Endodermal cell (in vitro differentiated cells): ENCODE data around the gene ARVCF. TPM values are rescaled to one million over a fixed set of nuclear protein-coding genes. Genes with fewer than 3 reads are reported as not detected.

Experiments used
- DNase-seq: peaks from one replicate; pipeline ENCODE4 v3.0.0-alpha.2; 2017
- H3K27ac ChIP-seq: 2 replicates; pipeline ENCODE4 v1.5.1; 2013; ENCODE audit warnings: mild to moderate bottlenecking, low read depth, low read length, moderate library complexity
- H3K27me3 ChIP-seq: 2 replicates; pipeline ENCODE4 v1.6.1; 2013; ENCODE audit warnings: mild to moderate bottlenecking, low read length, moderate library complexity; ENCODE audit not compliant: insufficient read depth, control insufficient read depth, poor library complexity, severe bottlenecking
- H3K36me3 ChIP-seq: 2 replicates; pipeline ENCODE4 v1.7.0; 2013; ENCODE audit warnings: mild to moderate bottlenecking, low read length, moderate library complexity; ENCODE audit not compliant: control insufficient read depth, insufficient read depth
- H3K4me1 ChIP-seq: one replicate; pipeline ENCODE4 v1.7.0; 2013; ENCODE audit warnings: low read length; ENCODE audit not compliant: control insufficient read depth, insufficient read depth
- H3K4me3 ChIP-seq: 2 replicates; pipeline ENCODE4 v1.5.1; 2013; ENCODE audit warnings: mild to moderate bottlenecking, low read length, moderate library complexity
- H3K9ac ChIP-seq: 2 replicates; pipeline ENCODE4 v1.6.1; 2013; ENCODE audit warnings: mild to moderate bottlenecking, low read length, moderate library complexity; ENCODE audit not compliant: poor library complexity, severe bottlenecking; ENCODE audit errors: extremely low read depth
- H3K9me3 ChIP-seq: 2 replicates; pipeline ENCODE4 v1.6.1; 2013; ENCODE audit warnings: mild to moderate bottlenecking, low read length, moderate library complexity; ENCODE audit not compliant: control insufficient read depth
- H3K27ac Mint-ChIP-seq: 2 replicates; pipeline ENCODE4 v1.8.0; 2020; ENCODE audit warnings: mixed read lengths
- H3K27me3 Mint-ChIP-seq: 2 replicates; pipeline ENCODE4 v1.8.0; 2021; ENCODE audit warnings: mild to moderate bottlenecking, mixed read lengths; ENCODE audit not compliant: insufficient read depth
- H3K36me3 Mint-ChIP-seq: 2 replicates; pipeline ENCODE4 v1.8.0; 2020; ENCODE audit warnings: low read depth, mixed read lengths
- H3K4me1 Mint-ChIP-seq: 2 replicates; pipeline ENCODE4 v1.8.0; 2020; ENCODE audit warnings: mixed read lengths
- H3K4me3 Mint-ChIP-seq: 2 replicates; pipeline ENCODE4 v1.8.0; 2020; ENCODE audit warnings: mild to moderate bottlenecking, moderate library complexity, mixed read lengths
- H3K9me3 Mint-ChIP-seq: 2 replicates; pipeline ENCODE4 v1.8.0; 2020; ENCODE audit warnings: mild to moderate bottlenecking, mixed read lengths
- CTCF ChIP-seq: fragments of 200-600 bp; sonication (generic); conservative IDR thresholded peaks from 2 replicates; pipeline ENCODE4 v1.5.0; 2021; ENCODE audit warnings: antibody characterized with exemption, mild to moderate bottlenecking
- WGBS, 2 experiments: methylation state at CpG; one replicate each; pipeline versions ENCODE4 v1.1.5 to v1.1.7; 2013; ENCODE audit warnings: missing lambda C conversion rate in 2 of 2, mixed read lengths in 1 of 2; ENCODE audit not compliant: insufficient coverage in 1 of 2, insufficient read length in 1 of 2; 5-methylcytosine and 5-hydroxymethylcytosine counted together
- total RNA-seq, 2 donors: library from RNA; stranded (reverse); fragmentation: NEBNext Ultra II Directional in 1 of 2; extraction: Animal tissue kit (Norgen Biotek cat#: 25700) in 1 of 2; gene quantifications; 2 replicates in 1 of 2; 3 replicates in 1 of 2; pipeline ENCODE4 v1.2.1, GENCODE V29; 2021

ARVCF gene
- total RNA-seq, 2 donors from 2014 or later, result 48.3 to 61.3 TPM

GRCh38 chr22:20046730-20047129 lies 30.1 kb upstream of the ARVCF start:
- Mint-ChIP-seq H3K36me3 (peaks cover 48% of the 10 kb centered on the region), H3K4me1 (no peaks in the 10 kb centered on the region), H3K27ac (no peak overlapping the region), H3K27me3 (no peaks in the 10 kb centered on the region), H3K9me3 (peaks cover 17% of the 10 kb centered on the region), H3K4me3 (no peak overlapping the region)
- H3K4me3 ChIP-seq, result no peak overlapping the region
- no peaks in the 10 kb centered on the region for H3K4me1 ChIP-seq
- no peak overlapping the region for H3K27ac ChIP-seq
- peaks cover 14% of the 10 kb centered on the region for H3K9me3 ChIP-seq
- no peak overlapping the region for H3K9ac ChIP-seq
- H3K27me3 ChIP-seq, result no peaks in the 10 kb centered on the region
- 89 to 100% methylated on average over 1 of the region's 4 CpGs for WGBS, 2 experiments
- no peak for TF ChIP-seq CTCF
- peaks cover 10% of the 10 kb centered on the region for H3K36me3 ChIP-seq
- DNase-seq, result no peak

- H3K27me3 ChIP-seq, result no peaks in the 10 kb centered on the region
- H3K9me3 ChIP-seq, result peaks cover 14% of the 10 kb centered on the region
- Mint-ChIP-seq H3K4me3 (no peak overlapping the region), H3K27me3 (no peaks in the 10 kb centered on the region), H3K36me3 (peaks cover 47% of the 10 kb centered on the region), H3K4me1 (no peaks in the 10 kb centered on the region), H3K27ac (no peak overlapping the region), H3K9me3 (peaks cover 17% of the 10 kb centered on the region)
- no peaks in the 10 kb centered on the region for H3K4me1 ChIP-seq
- TF ChIP-seq CTCF, result no peak
- H3K4me3 ChIP-seq, result no peak overlapping the region
- no peak for DNase-seq
- H3K27ac ChIP-seq, result no peak overlapping the region
- no peak overlapping the region for H3K9ac ChIP-seq
- 92 to 95% methylated on average over 6 to 10 of the region's 10 CpGs for WGBS, 2 experiments
- H3K36me3 ChIP-seq, result peaks cover 10% of the 10 kb centered on the region
Measured at GRCh38 chr22:20044495-20045151, 28.0 kb upstream of the ARVCF start.

- Mint-ChIP-seq H3K27me3 (no peaks in the 10 kb centered on the region), H3K4me1 (no peaks in the 10 kb centered on the region), H3K9me3 (peaks cover 14% of the 10 kb centered on the region), H3K4me3 (no peak overlapping the region), H3K27ac (no peak overlapping the region), H3K36me3 (peaks cover 45% of the 10 kb centered on the region)
- Histone ChIP-seq H3K27ac (no peak overlapping the region), H3K9me3 (peaks cover 10% of the 10 kb centered on the region), H3K36me3 (peaks cover 7% of the 10 kb centered on the region), H3K27me3 (no peaks in the 10 kb centered on the region), H3K9ac (no peak overlapping the region), H3K4me1 (no peaks in the 10 kb centered on the region), H3K4me3 (no peak overlapping the region)
- TF ChIP-seq CTCF, result no peak
- 93 to 100% methylated on average over 1 to 7 of the region's 7 CpGs for WGBS, 2 experiments
- DNase-seq, result no peak
Measured at GRCh38 chr22:20043997-20044342, 27.3 kb upstream of the ARVCF start.
